CD8-positive, alpha-beta memory T cell (primary cell): ENCODE data around the gene DCTN5. TPM values are rescaled to one million over a fixed set of nuclear protein-coding genes. Genes with fewer than 3 reads are reported as not detected.
A peak's percentile ranks its signal among the peaks of the same experiment; 100 is the strongest.

Experiments used
- CTCF ChIA-PET: fragments of 350-600 bp; sonication (Branson Sonifier 250); formaldehyde crosslinking; loops from one replicate; lab custom pipeline; 2021; ENCODE audit warnings: antibody characterized with exemption; lab: Charles Lee
- POLR2A ChIA-PET: fragments of 350-600 bp; sonication (Branson Sonifier 250); formaldehyde crosslinking; loops from one replicate; lab custom pipeline; 2021; ENCODE audit warnings: antibody characterized with exemption; lab: Charles Lee
- DNase-seq, 5 donors: peaks; one replicate each; pipeline versions ENCODE4 v3.0.0 to v3.0.0-alpha.2; 2020 to 2022; ENCODE audit warnings: mixed read lengths in 1 of 5
- H3K27ac ChIP-seq: one replicate; pipeline ENCODE4 v1.7.0; 2013; ENCODE audit warnings: low read depth, mild to moderate bottlenecking, low read length, moderate library complexity
- H3K27me3 ChIP-seq: 2 replicates; pipeline ENCODE4 v1.7.0; 2013; ENCODE audit warnings: low read length, mild to moderate bottlenecking; ENCODE audit not compliant: insufficient read depth, poor library complexity, severe bottlenecking
- H3K36me3 ChIP-seq: 2 replicates; pipeline ENCODE4 v1.7.0; 2013; ENCODE audit warnings: mild to moderate bottlenecking, low read length, moderate library complexity; ENCODE audit not compliant: insufficient read depth
- H3K4me1 ChIP-seq: 2 replicates; pipeline ENCODE4 v1.7.0; 2013; ENCODE audit warnings: mild to moderate bottlenecking, low read length, moderate library complexity; ENCODE audit not compliant: insufficient read depth
- H3K4me3 ChIP-seq: 2 replicates; pipeline ENCODE4 v1.7.0; 2013; ENCODE audit warnings: mild to moderate bottlenecking, low read length
- H3K9me3 ChIP-seq: 2 replicates; pipeline ENCODE4 v1.7.0; 2013; ENCODE audit warnings: mild to moderate bottlenecking, low read length
- H3K27ac Mint-ChIP-seq, 8 donors: one replicate each; pipeline ENCODE4 v1.8.0; 2020 to 2021; ENCODE audit warnings: mixed read lengths in 8 of 8, mild to moderate bottlenecking in 6 of 8, inconsistent platforms in 3 of 8, moderate library complexity in 3 of 8
- H3K27me3 Mint-ChIP-seq, 2 donors: one replicate each; pipeline ENCODE4 v1.8.0; 2020 to 2021; ENCODE audit warnings: mixed read lengths in 2 of 2, mild to moderate bottlenecking in 1 of 2, moderate library complexity in 1 of 2
- H3K36me3 Mint-ChIP-seq, 3 donors: one replicate each; pipeline ENCODE4 v1.8.0; 2020 to 2021; ENCODE audit warnings: mixed read lengths in 3 of 3, inconsistent platforms in 1 of 3, mild to moderate bottlenecking in 1 of 3
- H3K4me1 Mint-ChIP-seq, 3 donors: one replicate each; pipeline ENCODE4 v1.8.0; 2020 to 2021; ENCODE audit warnings: mixed read lengths in 3 of 3, inconsistent platforms in 1 of 3, mild to moderate bottlenecking in 1 of 3
- H3K4me3 Mint-ChIP-seq, 7 donors: one replicate each; pipeline ENCODE4 v1.8.0; 2020 to 2021; ENCODE audit warnings: mixed read lengths in 7 of 7, mild to moderate bottlenecking in 6 of 7, moderate library complexity in 4 of 7, inconsistent platforms in 2 of 7
- H3K9me3 Mint-ChIP-seq, 5 donors: one replicate each; pipeline ENCODE4 v1.8.0; 2020 to 2022; ENCODE audit warnings: mixed read lengths in 5 of 5, mild to moderate bottlenecking in 3 of 5, moderate library complexity in 2 of 5, inconsistent platforms in 1 of 5
- polyA plus RNA-seq: library from polyadenylated mRNA; unstranded; fragments of 300-500 nt; fragmentation: Illumina TruSeq; gene quantifications from one replicate; pipeline ENCODE4 v1.2.3, GENCODE V29; 2021
- total RNA-seq, 2 experiments: library from RNA; stranded (reverse); gene quantifications; one replicate each; pipeline ENCODE4 v1.2.3, GENCODE V29; 2021

The DCTN5 gene
- total and polyA plus RNA-seq, 3 experiments from 2014 or later: 65.1 to 104 (median 99.1) TPM

- Histone ChIP-seq H3K27ac (no peak overlapping the region), H3K36me3 (peaks cover 67% of the 10 kb centered on the region), H3K9me3 (no peaks in the 10 kb centered on the region), H3K4me3 (no peak overlapping the region), H3K4me1 (no peaks in the 10 kb centered on the region), H3K27me3 (no peaks in the 10 kb centered on the region)
- no peak overlapping the region for H3K4me3 Mint-ChIP-seq
- peaks cover 0 to 5% (median 0%) of the 10 kb centered on the region in 3 donors for H3K4me1 Mint-ChIP-seq
- no peak overlapping the region for H3K27ac Mint-ChIP-seq
- no peak for DNase-seq
- H3K27me3 Mint-ChIP-seq: no peaks in the 10 kb centered on the region
- no peaks in the 10 kb centered on the region for H3K9me3 Mint-ChIP-seq
- peaks cover 13 to 96% (median 26%) of the 10 kb centered on the region in 3 donors for H3K36me3 Mint-ChIP-seq
- ChIA-PET CTCF (no interaction called here), POLR2A (no interaction called here)
Measured at GRCh38 chr16:23666571-23667354, 25.5 kb downstream of the DCTN5 start.

- Mint-ChIP-seq H3K36me3 (peaks cover 13 to 96% (median 25%) of the 10 kb centered on the region in 3 donors), H3K9me3 (no peaks in the 10 kb centered on the region), H3K27ac (no peak overlapping the region), H3K27me3 (no peaks in the 10 kb centered on the region), H3K4me3 (no peak overlapping the region), H3K4me1 (peaks cover 0 to 5% (median 0%) of the 10 kb centered on the region in 3 donors)
- no peaks in the 10 kb centered on the region for H3K9me3 ChIP-seq
- POLR2A ChIA-PET: no interaction called here
- CTCF ChIA-PET: no interaction called here
- H3K4me3 ChIP-seq: no peak overlapping the region
- no peak for DNase-seq
- H3K27ac ChIP-seq: no peak overlapping the region
- no peaks in the 10 kb centered on the region for H3K4me1 ChIP-seq
- H3K27me3 ChIP-seq: no peaks in the 10 kb centered on the region
- H3K36me3 ChIP-seq: peaks cover 66% of the 10 kb centered on the region
Measured at GRCh38 chr16:23667355-23667659, 26.0 kb downstream of the DCTN5 start.

GRCh38 chr16:23668225-23668624 is 27.0 kb downstream of the DCTN5 start:
- CTCF ChIA-PET: no interaction called here
- no peak overlapping the region for H3K4me3 Mint-ChIP-seq
- no peak for DNase-seq
- Histone ChIP-seq H3K9me3 (no peaks in the 10 kb centered on the region), H3K27me3 (no peaks in the 10 kb centered on the region), H3K36me3 (peaks cover 65% of the 10 kb centered on the region), H3K27ac (no peak overlapping the region), H3K4me3 (no peak overlapping the region), H3K4me1 (no peaks in the 10 kb centered on the region)
- POLR2A ChIA-PET: no interaction called here
- H3K27ac Mint-ChIP-seq: no peak overlapping the region
- peaks cover 13 to 90% (median 22%) of the 10 kb centered on the region in 3 donors for H3K36me3 Mint-ChIP-seq
- no peaks in the 10 kb centered on the region for H3K27me3 Mint-ChIP-seq
- H3K4me1 Mint-ChIP-seq: peaks cover 0 to 5% (median 0%) of the 10 kb centered on the region in 3 donors
- H3K9me3 Mint-ChIP-seq: no peaks in the 10 kb centered on the region

DNA sequence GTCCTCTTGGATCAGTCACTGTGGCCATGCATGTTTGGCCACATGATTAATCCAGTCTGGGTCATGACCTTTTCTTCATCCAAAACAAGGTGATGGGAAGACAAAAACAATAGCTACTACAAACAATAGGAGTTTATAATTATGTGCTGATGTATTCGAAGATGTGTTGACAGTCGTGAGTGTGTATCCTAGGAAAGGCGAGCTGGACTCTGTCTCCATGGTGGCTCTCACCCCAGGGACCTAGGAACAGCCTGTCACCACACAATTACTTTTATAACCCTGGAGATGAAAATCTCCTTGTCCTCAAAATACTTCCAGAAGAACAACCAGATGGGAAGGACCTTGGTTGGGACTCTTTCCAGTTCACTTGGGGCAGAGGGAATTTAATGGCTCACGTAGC is 27.6 kb downstream of the DCTN5 start:
- Mint-ChIP-seq H3K9me3 (no peaks in the 10 kb centered on the region), H3K36me3 (peaks cover 10 to 88% (median 19%) of the 10 kb centered on the region in 3 donors), H3K27ac (no peak overlapping the region), H3K4me3 (no peak overlapping the region), H3K4me1 (peaks cover 0 to 5% (median 0%) of the 10 kb centered on the region in 3 donors), H3K27me3 (no peaks in the 10 kb centered on the region)
- Histone ChIP-seq H3K36me3 (peaks cover 62% of the 10 kb centered on the region), H3K9me3 (no peaks in the 10 kb centered on the region), H3K4me3 (no peak overlapping the region), H3K4me1 (no peaks in the 10 kb centered on the region), H3K27ac (no peak overlapping the region), H3K27me3 (no peaks in the 10 kb centered on the region)
- ChIA-PET POLR2A (no interaction called here), CTCF (no interaction called here)
- DNase-seq: no peak

DNA sequence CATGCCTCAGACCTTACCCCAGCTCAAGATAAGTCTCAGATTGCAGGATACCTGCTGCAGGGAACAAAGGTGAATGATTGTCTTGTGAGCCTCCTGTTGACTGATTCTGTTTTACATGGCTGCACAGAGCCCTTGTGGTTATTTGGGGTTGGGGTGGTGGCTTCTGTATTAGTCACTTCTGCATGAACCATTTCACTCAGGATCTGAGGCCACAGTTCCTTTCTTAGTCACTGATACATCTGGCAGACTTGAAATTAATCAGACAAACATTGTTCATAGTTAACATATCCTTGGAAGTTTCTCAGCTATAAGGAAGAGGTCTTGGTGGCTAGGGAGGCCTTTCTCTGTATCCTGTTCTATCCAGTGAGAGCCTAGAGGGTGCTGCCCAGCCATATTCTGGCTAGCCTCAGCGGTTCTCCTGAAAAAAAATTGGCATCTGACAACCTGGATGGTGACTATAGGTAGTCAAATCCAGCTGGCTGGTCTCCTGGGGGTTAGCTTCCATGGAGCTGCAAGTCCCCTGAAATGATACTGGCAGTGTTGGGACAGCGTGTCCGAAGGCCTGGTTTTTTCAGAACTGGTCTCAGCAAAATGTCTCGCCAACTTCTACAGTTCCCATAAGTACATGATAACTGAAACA is 29.0 kb downstream of the DCTN5 start:
- Histone ChIP-seq H3K9me3 (no peaks in the 10 kb centered on the region), H3K27ac (no peak overlapping the region), H3K27me3 (no peaks in the 10 kb centered on the region), H3K4me3 (no peak overlapping the region), H3K4me1 (no peaks in the 10 kb centered on the region), H3K36me3 (peaks cover 48% of the 10 kb centered on the region)
- Mint-ChIP-seq H3K4me1 (peaks cover 0 to 5% (median 0%) of the 10 kb centered on the region in 3 donors), H3K27me3 (no peaks in the 10 kb centered on the region), H3K4me3 (no peak overlapping the region), H3K27ac (peak overlapping the region in 1 of 8 donors; percentile 26), H3K36me3 (peaks cover 8 to 84% (median 18%) of the 10 kb centered on the region in 3 donors), H3K9me3 (no peaks in the 10 kb centered on the region)
- no peak for DNase-seq
- ChIA-PET CTCF (no interaction called here), POLR2A (no interaction called here)

DNA sequence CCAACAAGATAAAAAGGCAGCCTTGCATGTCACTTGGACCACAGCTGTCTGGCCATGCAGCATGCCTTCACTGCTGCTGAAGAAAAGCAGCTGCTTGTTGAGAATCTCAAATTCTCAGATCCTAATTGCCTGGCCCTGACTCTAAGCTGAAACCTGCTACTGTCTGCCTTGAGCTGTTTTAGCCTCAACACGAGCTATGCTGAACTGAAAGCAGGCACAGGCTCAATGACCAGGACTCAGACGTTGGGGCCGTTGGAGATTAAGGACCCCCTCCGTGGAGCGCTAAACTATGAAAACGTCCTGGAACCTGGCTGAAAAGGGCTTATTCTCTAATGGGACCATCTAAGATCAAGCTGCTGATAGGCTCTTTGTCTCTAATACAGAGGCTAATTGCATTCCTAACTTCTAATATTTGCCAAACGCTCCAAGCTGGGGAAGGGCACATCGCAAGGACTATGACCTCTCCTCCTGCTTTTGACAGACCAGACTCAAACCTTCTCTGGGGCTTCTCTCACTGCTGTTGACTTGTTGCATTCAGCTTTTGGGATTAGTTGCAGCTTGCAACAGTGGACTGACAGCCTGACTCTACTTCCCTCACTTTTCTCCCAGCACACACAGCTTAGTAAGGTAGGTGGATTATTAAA is 32.8 kb downstream of the DCTN5 start:
- H3K9me3 Mint-ChIP-seq: no peaks in the 10 kb centered on the region
- H3K4me3 Mint-ChIP-seq: no peak overlapping the region
- H3K4me1 Mint-ChIP-seq: peaks cover 5 to 18% (median 14%) of the 10 kb centered on the region in 3 donors
- Histone ChIP-seq H3K9me3 (no peaks in the 10 kb centered on the region), H3K4me1 (peaks cover 7% of the 10 kb centered on the region), H3K4me3 (no peak overlapping the region), H3K27me3 (no peaks in the 10 kb centered on the region), H3K36me3 (peaks cover 10% of the 10 kb centered on the region), H3K27ac (no peak overlapping the region)
- CTCF ChIA-PET: no interaction called here
- H3K36me3 Mint-ChIP-seq: peaks cover 0 to 49% (median 10%) of the 10 kb centered on the region in 3 donors
- H3K27me3 Mint-ChIP-seq: no peaks in the 10 kb centered on the region
- POLR2A ChIA-PET: no interaction called here
- DNase-seq: no peak
- H3K27ac Mint-ChIP-seq: no peak overlapping the region

DNA sequence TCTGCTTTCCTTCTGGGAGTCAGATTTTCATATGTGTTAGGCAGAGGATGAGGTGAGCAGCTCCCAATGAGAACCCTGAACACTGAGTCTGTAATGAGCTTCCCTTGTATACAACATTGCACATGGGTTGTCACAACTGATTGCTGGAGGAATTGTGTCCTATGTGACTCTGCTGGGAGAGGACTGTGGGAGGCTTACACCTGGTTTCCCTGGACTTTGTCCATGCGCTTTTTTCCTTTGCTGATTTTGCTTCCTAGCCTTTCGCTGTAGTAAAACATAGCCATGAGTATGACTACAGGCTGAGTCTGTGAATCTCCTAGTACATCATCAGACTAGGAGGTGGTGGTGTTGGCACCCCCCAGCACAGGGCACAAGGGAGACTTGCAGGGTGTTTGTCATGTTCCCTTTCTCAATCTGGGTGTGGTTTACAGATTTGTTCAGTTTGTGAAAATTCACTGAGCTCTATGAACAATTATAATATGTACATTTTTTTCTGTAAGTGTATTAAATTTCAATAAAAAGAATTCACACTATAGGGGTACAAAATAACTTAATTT is 35.7 kb downstream of the DCTN5 start:
- H3K4me3 Mint-ChIP-seq: peak overlapping the region in 4 of 7 donors; percentile 14 to 86 (median 80)
- H3K27ac Mint-ChIP-seq: peak overlapping the region in 2 of 8 donors; percentile 7 to 27
- H3K36me3 ChIP-seq: peaks cover 6% of the 10 kb centered on the region
- peaks cover 14% of the 10 kb centered on the region for H3K4me1 ChIP-seq
- DNase-seq: no peak
- peaks cover 12 to 28% (median 24%) of the 10 kb centered on the region in 3 donors for H3K4me1 Mint-ChIP-seq
- H3K27me3 ChIP-seq: no peaks in the 10 kb centered on the region
- POLR2A ChIA-PET: no interaction called here
- H3K9me3 ChIP-seq: no peaks in the 10 kb centered on the region
- H3K27ac ChIP-seq: no peak overlapping the region
- no peaks in the 10 kb centered on the region for H3K9me3 Mint-ChIP-seq
- peaks cover 0 to 31% (median under 1%) of the 10 kb centered on the region in 3 donors for H3K36me3 Mint-ChIP-seq
- CTCF ChIA-PET: no interaction called here
- H3K27me3 Mint-ChIP-seq: no peaks in the 10 kb centered on the region
- no peak overlapping the region for H3K4me3 ChIP-seq
